NCI-H146 treated with DMSO at 0.1 percent for 48 hours (cell line): ENCODE results near the gene ST6GAL2.

Experiments
- DNase-seq: peaks from one replicate; lab custom pipeline; 2025; ENCODE audit not compliant: unreplicated experiment; lab: John Stamatoyannopoulos, UW

Gene ST6GAL2

GRCh38 chr2:106885971-106886915 lies at the start of gene ST6GAL2:
ST6GAL2 (minus strand) TSS chr2:106886167; CDS start chr2:106843977, 42,190 bp downstream.
- peak; percentile 7 for DNase-seq

- DNase-seq = no peak
These were observed 46.7 kb upstream of the ST6GAL2 start for GRCh38 chr2:106932644-106933043.

GRCh38 chr2:106931717-106932335 lies 45.9 kb upstream of the ST6GAL2 start:
- no peak for DNase-seq

DNA sequence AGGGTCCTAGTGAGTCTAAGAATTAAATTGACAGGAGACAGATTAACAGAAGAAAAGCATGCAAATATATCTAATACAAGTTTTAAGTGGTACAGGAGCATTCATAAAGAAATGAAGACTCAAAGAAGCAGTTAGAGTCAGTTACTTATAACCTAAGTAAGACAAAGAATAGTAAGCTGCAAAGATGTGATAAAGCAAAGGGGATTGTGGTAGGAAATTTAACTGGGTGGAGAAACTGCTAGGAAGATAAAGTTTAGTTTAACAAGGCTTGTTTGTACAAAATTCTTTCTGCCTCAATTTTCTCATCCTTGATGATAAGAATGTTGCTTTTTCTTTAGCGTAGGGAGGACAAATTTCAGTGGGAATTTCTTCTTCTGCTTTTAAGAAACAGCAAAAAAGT lies 35.5 kb upstream of the ST6GAL2 start:
- no peak for DNase-seq

DNA sequence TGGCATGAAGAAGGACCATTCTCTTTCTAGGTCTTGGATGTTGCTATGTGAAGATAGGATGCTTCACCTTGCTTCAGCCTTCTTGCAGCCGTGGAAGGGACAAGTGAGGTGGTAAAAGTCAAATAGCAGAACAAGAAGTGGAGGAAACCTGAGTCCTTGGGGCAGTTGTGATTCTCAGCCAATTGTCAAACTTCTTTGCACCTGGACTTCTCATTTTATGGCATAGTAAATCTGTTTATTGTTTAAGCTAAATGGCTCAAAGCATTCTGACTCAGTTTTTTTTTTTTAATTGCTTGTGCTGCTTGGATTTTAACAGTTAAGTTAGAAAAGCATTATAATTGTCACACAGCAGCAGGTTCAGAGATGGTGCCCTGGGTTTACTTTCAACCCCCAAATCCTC lies 33.0 kb upstream of the ST6GAL2 start:
- no peak for DNase-seq

GRCh38 chr2:106904242-106904641 lies 18.3 kb upstream of the ST6GAL2 start:
- no peak for DNase-seq

- no peak for DNase-seq
These were observed 14.0 kb upstream of the ST6GAL2 start for GRCh38 chr2:106899786-106900530.

GRCh38 chr2:106894545-106894944 lies 8.6 kb upstream of the ST6GAL2 start:
- no peak for DNase-seq

DNA sequence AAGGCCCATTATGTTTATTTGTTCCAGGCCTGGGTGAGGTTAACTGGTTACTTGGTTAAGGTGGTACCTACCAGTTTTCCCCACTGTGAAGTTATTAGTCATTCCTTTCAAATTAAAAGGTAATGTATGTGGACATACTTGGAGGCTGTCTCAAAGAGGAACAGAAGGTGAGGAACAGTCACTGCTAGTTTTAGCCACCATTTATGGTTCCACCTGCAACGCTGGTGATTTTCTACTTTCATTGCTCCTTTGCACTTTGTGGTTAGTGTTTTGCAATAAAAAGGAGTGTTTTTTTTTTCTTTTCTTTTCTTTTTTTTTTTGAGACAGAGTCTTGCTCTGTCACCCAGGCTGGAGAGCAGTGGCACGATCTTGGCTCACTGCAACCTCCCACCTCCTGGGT lies 6.1 kb upstream of the ST6GAL2 start:
- no peak for DNase-seq

GRCh38 chr2:106890606-106891005 lies 4.6 kb upstream of the ST6GAL2 start:
- DNase-seq = no peak

GRCh38 chr2:106886916-106887758 lies 1.2 kb upstream of the ST6GAL2 start:
- DNase-seq = no peak

DNA sequence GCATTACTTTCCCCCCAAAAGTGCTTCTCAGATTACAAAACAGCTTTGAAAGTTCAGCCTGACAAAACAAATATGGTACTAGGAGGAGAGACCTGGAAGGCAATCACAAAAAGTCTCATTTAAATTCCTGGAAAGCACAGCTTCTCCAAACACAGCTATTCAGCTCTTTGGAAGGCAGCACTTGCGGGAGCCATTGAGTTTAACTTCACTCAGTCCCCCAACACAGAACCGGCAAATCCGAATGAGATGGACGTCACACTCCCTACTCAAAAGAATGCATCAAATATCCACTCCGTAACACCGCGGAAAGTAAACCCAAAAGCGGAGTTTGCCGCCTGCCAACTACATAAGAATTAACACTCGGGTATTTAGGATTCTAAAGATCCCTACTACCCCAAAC lies 638 bp downstream of the ST6GAL2 start:
- DNase-seq = no peak

DNA sequence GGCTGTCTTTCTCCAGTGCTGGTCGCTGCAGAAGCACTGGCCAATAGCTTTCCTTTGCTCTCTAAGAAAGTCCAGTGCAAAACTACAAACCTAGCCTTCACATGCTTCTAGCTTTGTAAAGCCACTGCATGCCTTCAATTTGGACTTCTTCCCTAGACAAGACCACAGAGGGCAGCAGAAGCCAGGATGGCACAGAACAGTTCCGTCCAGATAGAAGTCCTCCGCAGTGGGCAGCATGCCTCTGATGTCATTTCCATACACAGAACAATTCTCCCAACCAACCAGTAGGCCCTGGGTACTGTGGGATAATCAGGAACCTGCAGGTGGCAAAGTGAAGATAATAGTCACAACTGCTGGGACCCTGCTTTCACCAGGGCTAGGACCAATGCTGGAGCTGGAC lies 3.3 kb downstream of the ST6GAL2 start:
- no peak for DNase-seq

DNA sequence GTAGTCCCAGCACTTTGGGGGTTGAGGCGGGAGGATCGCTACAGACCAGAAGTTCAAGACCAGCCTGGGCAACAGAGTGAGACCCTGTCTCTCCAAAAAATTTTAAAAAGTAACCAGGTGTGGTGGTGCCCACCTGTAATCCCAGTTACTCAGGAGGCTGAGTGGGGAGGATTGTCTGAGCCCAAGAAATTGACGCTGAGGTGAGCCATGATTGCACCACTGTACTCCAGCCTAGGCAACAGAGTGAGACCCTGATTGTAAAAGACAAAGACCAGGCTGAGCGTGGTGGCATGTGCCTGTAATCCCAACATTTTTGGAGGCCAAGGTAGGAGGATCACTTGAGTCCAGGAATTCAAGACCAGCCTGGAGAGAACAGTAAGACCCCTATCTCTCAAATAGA lies 7.8 kb downstream of the ST6GAL2 start:
- no peak for DNase-seq

DNA sequence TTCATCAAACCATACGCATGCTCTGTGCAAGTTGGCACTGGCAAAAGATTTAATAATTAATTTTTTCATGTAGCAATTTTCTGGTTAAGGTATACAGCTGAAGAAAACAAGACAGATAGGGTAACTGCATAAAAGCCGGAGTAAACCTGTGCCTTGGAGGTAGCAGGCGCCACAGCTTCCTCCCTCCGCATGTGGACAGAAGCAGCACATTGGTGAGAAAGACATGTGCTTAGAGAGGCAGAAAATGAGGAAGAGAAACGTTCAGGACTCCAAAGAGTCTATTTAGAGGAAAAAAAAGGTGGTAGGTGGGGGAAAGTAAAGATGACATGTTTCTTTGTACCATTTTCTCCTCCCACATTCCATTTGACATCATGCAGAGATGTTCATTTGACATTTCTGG lies 9.3 kb downstream of the ST6GAL2 start:
- no peak for DNase-seq

- DNase-seq = peak; percentile 6
These were observed 16.3 kb downstream of the ST6GAL2 start for GRCh38 chr2:106869512-106870275.

GRCh38 chr2:106868275-106868674 lies 17.7 kb downstream of the ST6GAL2 start:
- DNase-seq = no peak

DNA sequence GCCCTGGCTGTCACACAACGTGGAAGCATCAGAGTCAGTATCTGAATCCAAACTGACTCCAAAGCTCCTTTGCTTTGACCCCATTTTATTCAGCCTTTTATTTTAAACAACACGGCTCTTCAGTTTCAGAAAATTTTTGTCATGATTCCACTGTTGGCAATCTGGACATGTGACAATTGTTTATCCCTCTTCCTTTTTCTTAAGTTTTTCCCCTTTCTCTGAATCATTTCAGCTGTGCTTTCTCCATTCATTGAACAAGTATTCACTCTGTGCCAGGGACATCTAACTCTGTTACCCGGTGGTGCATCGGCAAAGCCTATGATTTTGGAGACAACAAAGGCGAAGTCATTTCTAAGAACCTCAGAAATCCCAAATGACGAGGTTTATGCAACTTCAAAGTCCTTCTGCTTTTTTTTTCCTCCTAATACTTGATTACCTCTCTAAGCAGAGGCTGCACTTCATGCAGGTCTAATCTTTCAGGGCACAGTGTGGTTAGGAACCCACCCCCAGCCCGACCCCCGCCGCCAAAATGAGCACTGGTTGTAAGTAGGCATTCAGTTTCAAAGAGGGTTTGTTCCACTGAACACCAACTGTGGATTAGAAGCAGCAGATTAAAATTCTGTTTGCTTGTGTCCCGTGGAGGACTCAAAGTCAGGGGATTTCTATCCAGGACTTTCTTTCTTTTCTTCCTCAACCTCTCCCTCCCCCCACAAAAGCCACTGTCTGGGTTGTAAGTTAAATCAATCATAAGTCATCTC lies 18.6 kb downstream of the ST6GAL2 start:
- DNase-seq = no peak

DNA sequence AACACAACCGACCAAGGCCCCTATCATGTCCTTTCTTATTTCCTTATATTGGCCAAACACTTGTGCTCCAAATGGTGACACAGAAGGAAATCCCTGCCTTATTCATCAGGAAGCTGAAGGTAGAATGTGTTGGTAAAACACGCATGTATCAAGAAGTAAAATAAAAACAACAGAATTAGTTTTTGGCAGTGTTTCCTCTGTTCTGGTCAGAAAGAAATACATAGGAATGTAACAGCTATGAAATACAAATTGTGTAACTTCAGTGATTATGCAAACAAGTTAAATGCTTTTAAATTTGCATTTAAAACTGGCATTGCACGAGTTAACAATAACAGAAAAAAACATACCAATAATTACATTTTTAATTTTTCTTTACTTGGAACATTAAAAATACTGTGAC lies 19.3 kb downstream of the ST6GAL2 start:
- no peak for DNase-seq
